ENCODE measurements around the gene TLN1.

- TF ChIP-seq CTCF (IDR thresholded peaks at IDR 0.05), result no peak
- TF ChIP-seq POLR2A (IDR thresholded peaks at IDR 0.05; ENCODE audit: low read depth), result no peak
- TF ChIP-seq POLR2AphosphoS5 (IDR thresholded peaks at IDR 0.05), result no peak
These were observed 49.1 kb upstream of the TLN1 start for GRCh38 chr9:35781066-35781465.

Data from esophagus muscularis mucosa (tissue), 3 donors.